Right lobe of liver (tissue), 6 donors: ENCODE results near the gene GRIA1. TPM values are rescaled to one million over a fixed set of nuclear protein-coding genes. Genes with fewer than 3 reads are reported as not detected.

Experiments
- ATAC-seq, 4 donors: fragments of 200-7000 bp; cut with Tn5 transposase; one replicate each; pipeline ENCODE4 v1.9.1; 2020; ENCODE audit warnings: mild to moderate bottlenecking in 4 of 4, moderate library complexity in 4 of 4
- DNase-seq, 3 donors: peaks; one replicate each; pipeline ENCODE4 v3.0.0-alpha.2; 2020
- H3K27ac ChIP-seq, 3 donors: fragments of 200-600 bp; one replicate each; pipeline ENCODE4 v1.8.0; 2022
- H3K27me3 ChIP-seq, 2 donors: fragments of 200-600 bp; one replicate each; pipeline ENCODE4 v1.8.0; 2022
- H3K36me3 ChIP-seq, 4 donors: fragments of 200-600 bp; sonication (generic) in 1 of 4; one replicate each; pipeline versions ENCODE4 v1.5.1 to v1.8.0; 2017 to 2022; ENCODE audit warnings: control low read depth in 1 of 4
- H3K4me1 ChIP-seq, 4 donors: fragments of 200-600 bp; sonication (generic) in 1 of 4; one replicate each; pipeline versions ENCODE4 v1.5.1 to v1.8.0; 2017 to 2022; ENCODE audit warnings: control low read depth in 1 of 4
- H3K4me3 ChIP-seq, 3 donors: fragments of 200-600 bp; one replicate each; pipeline ENCODE4 v1.8.0; 2022
- H3K9me3 ChIP-seq, 4 donors: fragments of 200-600 bp; sonication (generic) in 1 of 4; one replicate each; pipeline versions ENCODE4 v1.5.1 to v1.8.0; 2017 to 2022; ENCODE audit warnings: control low read depth in 1 of 4
- CTCF ChIP-seq, 4 donors: fragments of 200-600 bp in 3 of 4; fragments of 450-650 bp in 1 of 4; IDR thresholded peaks; one replicate each; pipeline versions ENCODE4 v1.5.1 to v1.8.0; 2016 to 2022; ENCODE audit warnings: antibody characterized with exemption in 4 of 4, mild to moderate bottlenecking in 2 of 4
- POLR2A ChIP-seq: fragments of 450-650 bp; IDR thresholded peaks from one replicate; pipeline ENCODE4 v1.6.1; 2017; ENCODE audit warnings: antibody characterized with exemption, mild to moderate bottlenecking
- WGBS: methylation state at CpG from one replicate; pipeline ENCODE4 v1.1.6; 2018; ENCODE audit warnings: low coverage, low lambda C conversion rate; ENCODE audit not compliant: insufficient coverage; ENCODE audit errors: missing lambda C conversion rate; 5-methylcytosine and 5-hydroxymethylcytosine counted together
- intact Hi-C, 2 donors: fragments of 100-400 bp; cut with DNase I; formaldehyde crosslinking; loops; one replicate each; pipeline versions ENCODE4 v1.11.2 to v1.14.1; 2022
- total RNA-seq, 6 experiments: library from RNA; depleted of rRNA in 2 of 6; stranded (reverse); fragments of >200 nt in 2 of 6; fragmentation: NEBNext Ultra II Directional in 3 of 6; extraction: Animal tissue kit (Norgen Biotek cat#: 25700) in 3 of 6; gene quantifications; one replicate each; pipeline versions ENCODE4 v1.1.0 to v1.2.4, GENCODE V29; 2016 to 2023
- donor health status: DM: no; HTN: yes; CAD: no.
- donor health status: DM: no; HTN: no; CAD: no.
- donor health status: DM: no; HTN: no; CAD: no.
- donor health status: DM: no; HTN: yes; CAD: no.
- donor health status: DM: no; HTN: yes; CAD: no.

GRIA1 gene
- total RNA-seq, 6 experiments from 2014 or later, result not detected

GRCh38 chr5:153807801-153808200 lies 317.3 kb downstream of the GRIA1 start:
- DNase-seq (no peak), ATAC-seq (no peak)
- Histone ChIP-seq H3K27me3 (no peaks in the 10 kb centered on the region), H3K4me3 (no peak overlapping the region), H3K9me3 (no peaks in the 10 kb centered on the region), H3K4me1 (no peaks in the 10 kb centered on the region), H3K36me3 (no peaks in the 10 kb centered on the region), H3K27ac (no peak overlapping the region)
- TF ChIP-seq POLR2A, result no peak
- TF ChIP-seq CTCF (IDR thresholded peaks at IDR 0.05), result no peak
- WGBS, result 16% methylated on average over 2 of the region's 2 CpGs
- intact Hi-C loops, result no loop called here

GRCh38 chr5:153809166-153809565 lies 318.7 kb downstream of the GRIA1 start:
- Histone ChIP-seq H3K4me3 (no peak overlapping the region), H3K9me3 (no peaks in the 10 kb centered on the region), H3K4me1 (no peaks in the 10 kb centered on the region), H3K27ac (no peak overlapping the region), H3K36me3 (no peaks in the 10 kb centered on the region), H3K27me3 (no peaks in the 10 kb centered on the region)
- TF ChIP-seq POLR2A, result no peak
- no peak for TF ChIP-seq CTCF (IDR thresholded peaks at IDR 0.05)
- DNase-seq, result no peak
- intact Hi-C loops, result no loop called here
- ATAC-seq, result no peak

GRCh38 chr5:153813901-153814300 lies 323.4 kb downstream of the GRIA1 start:
- Histone ChIP-seq H3K4me3 (no peak overlapping the region), H3K36me3 (no peaks in the 10 kb centered on the region), H3K27ac (no peak overlapping the region), H3K4me1 (no peaks in the 10 kb centered on the region), H3K9me3 (no peaks in the 10 kb centered on the region), H3K27me3 (no peaks in the 10 kb centered on the region)
- DNase-seq (no peak), ATAC-seq (no peak)
- WGBS, result 47% methylated on average over 4 of the region's 4 CpGs
- intact Hi-C loops, result no loop called here
- TF ChIP-seq CTCF (IDR thresholded peaks at IDR 0.05), result no peak
- TF ChIP-seq POLR2A, result no peak

- WGBS, result 43% methylated on average over 2 of the region's 2 CpGs
- Histone ChIP-seq H3K9me3 (no peaks in the 10 kb centered on the region), H3K27me3 (no peaks in the 10 kb centered on the region), H3K27ac (no peak overlapping the region), H3K4me3 (no peak overlapping the region), H3K36me3 (no peaks in the 10 kb centered on the region), H3K4me1 (no peaks in the 10 kb centered on the region)
- TF ChIP-seq POLR2A, result no peak
- no peak for TF ChIP-seq CTCF (IDR thresholded peaks at IDR 0.05)
- DNase-seq (no peak), ATAC-seq (no peak)
- intact Hi-C loops, result no loop called here
Measured at GRCh38 chr5:153816870-153817269, 326.4 kb downstream of the GRIA1 start.

- WGBS, result 55% methylated on average over 2 of the region's 2 CpGs
- Histone ChIP-seq H3K4me3 (no peak overlapping the region), H3K9me3 (no peaks in the 10 kb centered on the region), H3K27ac (no peak overlapping the region), H3K36me3 (no peaks in the 10 kb centered on the region), H3K4me1 (no peaks in the 10 kb centered on the region), H3K27me3 (no peaks in the 10 kb centered on the region)
- DNase-seq, result no peak
- intact Hi-C loops, result no loop called here
- ATAC-seq, result no peak
- no peak for TF ChIP-seq CTCF (IDR thresholded peaks at IDR 0.05)
- no peak for TF ChIP-seq POLR2A
Measured at GRCh38 chr5:153818626-153819025, 328.2 kb downstream of the GRIA1 start.
